Prostate gland (tissue), 2 donors: ENCODE data around the gene GLB1L.

Source experiments
- CTCF ChIP-seq, 4 experiments: fragments of 200-600 bp in 2 of 4; fragments of 450-650 bp in 2 of 4; sonication (generic) in 2 of 4; IDR thresholded peaks; 1 replicate in 3 of 4; 2 replicates in 1 of 4; pipeline ENCODE4 v1.5.1; 2016 to 2019; ENCODE audit warnings: antibody characterized with exemption in 4 of 4, mild to moderate bottlenecking in 2 of 4, moderate library complexity in 2 of 4
- POLR2A ChIP-seq: fragments of 450-650 bp; IDR thresholded peaks from one replicate; pipeline ENCODE4 v1.6.1; 2016; ENCODE audit warnings: antibody characterized with exemption, mild to moderate bottlenecking
- POLR2AphosphoS5 ChIP-seq: sonication (generic); formaldehyde crosslinking; IDR thresholded peaks from one replicate; pipeline ENCODE4 v1.6.1; 2017; ENCODE audit warnings: antibody characterized with exemption

- TF ChIP-seq POLR2A (no peak), CTCF (IDR thresholded peaks at IDR 0.05) (no peak), POLR2AphosphoS5 (no peak)
Measured at GRCh38 chr2:219209236-219210195, 35.7 kb downstream of the GLB1L start.
